HG02588 (cell line): ENCODE results near the gene RIMBP2.
"Not testable (repeated sequence)": the region's sequence is repeated elsewhere in the genome, so short reads cannot be mapped to it uniquely, and the experiment has no call there.

Experiments
- ATAC-seq: cut with Tn5 transposase; IDR thresholded peaks from one replicate; pipeline ENCODE4 v1.9.1; 2021; ENCODE audit warnings: mild to moderate bottlenecking, moderate library complexity; ENCODE audit not compliant: unreplicated experiment

The RIMBP2 gene

GRCh38 chr12:130738403-130738802 lies 22.3 kb upstream of the RIMBP2 start:
- ATAC-seq: not testable (repeated sequence)

- ATAC-seq: no peak
Observed at GRCh38 chr12:130737731-130738130, 21.6 kb upstream of the RIMBP2 start.

- no peak for ATAC-seq
Observed at GRCh38 chr12:130729344-130729743, 13.2 kb upstream of the RIMBP2 start.

- no peak for ATAC-seq
Observed at GRCh38 chr12:130728158-130729058, 12.3 kb upstream of the RIMBP2 start.

DNA sequence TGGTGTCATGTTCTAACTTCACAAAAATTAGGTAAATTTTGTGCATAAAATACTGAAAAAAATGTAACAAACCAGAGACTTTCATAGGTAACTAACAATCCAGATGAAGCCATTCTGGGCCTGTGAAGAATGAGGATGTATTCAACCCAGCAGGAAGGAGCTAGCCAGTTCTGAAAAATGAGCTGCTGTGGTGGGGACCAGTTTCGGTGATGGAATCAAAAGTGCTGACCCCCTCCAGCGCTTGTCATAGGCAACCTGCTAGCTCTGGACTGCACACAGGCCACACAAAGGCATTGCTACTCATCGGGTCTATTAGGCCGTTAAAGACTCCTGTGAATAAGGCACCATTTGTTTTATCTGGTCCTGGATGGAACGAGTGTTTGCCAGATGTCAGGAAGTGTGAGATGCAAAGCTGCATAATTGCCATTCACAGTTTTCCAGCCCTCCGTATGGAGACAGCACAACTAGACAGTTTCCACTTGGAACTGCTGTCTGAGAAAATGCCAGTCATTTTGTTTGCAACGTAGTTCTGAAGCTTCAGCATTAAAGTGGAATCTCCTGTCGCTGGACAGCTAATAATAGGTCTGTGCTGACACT lies 3.3 kb upstream of the RIMBP2 start:
- ATAC-seq: no peak

DNA sequence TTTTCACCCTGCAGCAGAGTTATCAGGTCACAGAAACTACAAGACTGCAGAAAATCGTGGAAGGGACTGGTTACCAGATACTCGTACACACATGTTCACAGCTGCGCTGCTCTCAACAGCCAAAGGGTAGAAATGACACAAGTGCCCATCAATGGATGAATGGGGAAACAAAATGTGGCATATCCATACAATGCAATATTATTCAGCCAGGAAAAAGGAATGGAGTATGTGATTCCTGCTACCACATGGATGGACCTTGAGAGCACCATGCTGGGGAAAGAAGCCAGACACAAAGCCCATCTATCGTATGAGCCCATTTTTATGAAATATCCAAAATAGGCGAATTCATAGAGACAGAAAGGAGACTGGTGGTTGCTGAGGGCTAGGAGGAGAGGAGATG lies 1.7 kb upstream of the RIMBP2 start:
- ATAC-seq: no peak

DNA sequence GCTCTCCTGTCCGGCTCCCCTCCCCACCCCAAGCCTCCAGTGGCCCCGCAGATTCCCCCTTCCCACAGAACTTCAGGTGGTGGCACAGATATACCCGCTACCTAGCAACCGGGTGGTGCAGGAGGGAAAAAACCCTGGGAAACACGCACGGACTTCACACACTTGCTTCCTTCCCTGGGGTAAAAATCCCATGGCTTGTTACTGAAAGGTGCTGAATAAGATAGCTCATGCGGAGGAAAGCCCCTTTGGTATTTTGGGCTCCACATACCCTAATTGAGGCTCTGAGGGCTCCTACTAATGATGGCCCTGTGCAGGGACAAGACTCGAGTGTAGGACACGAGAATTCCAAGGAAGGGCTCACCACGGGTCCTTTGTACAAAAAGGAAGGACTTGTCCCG lies 869 bp upstream of the RIMBP2 start:
- no peak for ATAC-seq

- ATAC-seq: no peak
Observed at GRCh38 chr12:130715150-130715997, 725 bp downstream of the RIMBP2 start.

GRCh38 chr12:130714591-130715149 lies 1.4 kb downstream of the RIMBP2 start:
- no peak for ATAC-seq

DNA sequence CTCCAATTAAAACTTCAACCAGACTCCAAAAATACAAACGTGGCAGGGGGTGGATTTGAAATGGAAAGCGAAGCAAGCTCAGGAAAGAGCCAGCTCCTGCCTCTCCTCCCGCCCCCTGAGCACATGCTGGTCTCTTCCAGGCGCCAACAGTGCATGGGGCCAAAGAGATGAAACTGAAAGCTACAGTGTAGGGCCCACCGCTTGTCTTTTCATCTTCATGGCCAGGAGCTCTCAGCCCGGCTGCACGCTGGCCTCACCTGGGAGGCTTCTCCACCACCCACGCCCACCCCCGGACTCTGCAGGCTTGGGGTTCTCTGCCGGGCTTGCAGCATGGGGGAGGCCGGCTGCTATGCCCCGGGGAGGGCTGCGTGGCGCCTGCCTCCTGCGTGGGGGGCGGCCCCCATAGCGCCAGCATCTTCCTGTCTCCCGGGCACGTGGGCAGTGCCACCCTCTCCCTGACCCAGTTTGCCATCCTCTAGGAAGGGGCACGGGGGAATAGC lies 2.0 kb downstream of the RIMBP2 start:
- no peak for ATAC-seq

DNA sequence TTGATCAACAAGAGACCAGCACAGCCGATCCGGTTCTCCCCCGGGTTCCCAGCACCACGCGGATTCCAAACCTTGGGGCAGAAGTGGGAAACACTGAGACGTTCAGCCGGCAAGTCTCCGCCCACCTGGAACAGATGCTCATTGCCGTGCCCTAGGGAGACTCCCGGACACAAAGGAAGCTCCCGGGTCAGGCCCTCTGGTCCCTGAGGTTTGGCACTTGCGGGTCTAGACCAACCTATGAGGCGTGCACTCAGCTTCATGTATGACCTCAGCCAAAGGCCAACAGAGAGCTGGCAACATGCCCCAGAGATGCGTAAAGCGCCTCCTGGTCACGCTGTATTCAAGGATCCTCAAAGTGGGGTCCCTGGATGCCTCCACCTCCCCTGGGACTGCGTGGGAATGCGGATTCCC lies 2.5 kb downstream of the RIMBP2 start:
- no peak for ATAC-seq

DNA sequence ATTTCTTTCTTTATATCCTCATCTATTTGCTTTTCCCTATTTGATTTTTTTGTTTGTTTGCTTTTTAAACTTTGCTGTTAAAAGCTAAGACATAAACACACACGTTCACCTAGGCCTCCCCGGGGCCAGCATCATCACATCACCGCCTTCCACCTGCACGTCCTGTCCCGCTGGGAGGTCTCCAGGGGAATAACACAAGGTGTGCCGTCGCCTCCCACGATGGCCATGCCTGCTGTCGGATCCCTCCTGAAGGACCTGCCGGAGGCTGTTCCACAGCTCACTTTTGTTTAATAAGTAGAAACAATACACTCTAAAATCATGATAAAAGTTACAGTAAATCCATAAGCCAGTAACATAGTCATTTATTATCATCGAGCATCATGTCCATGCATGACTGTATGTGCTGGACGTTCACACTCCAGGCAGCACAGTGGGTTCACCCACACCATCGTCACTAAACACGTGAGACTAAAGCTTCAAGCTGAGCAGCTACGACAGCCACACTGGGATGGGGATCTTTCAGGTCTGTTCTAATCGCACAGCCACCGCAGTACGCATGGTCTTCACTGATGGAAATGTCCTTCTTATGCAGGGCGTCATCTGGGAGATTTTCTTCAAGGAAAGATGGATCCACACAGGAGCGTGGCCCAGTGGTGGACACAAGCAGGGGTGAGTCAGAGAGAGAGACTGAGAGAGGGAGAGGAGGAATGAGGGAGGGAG lies 3.6 kb downstream of the RIMBP2 start:
- ATAC-seq: no peak

DNA sequence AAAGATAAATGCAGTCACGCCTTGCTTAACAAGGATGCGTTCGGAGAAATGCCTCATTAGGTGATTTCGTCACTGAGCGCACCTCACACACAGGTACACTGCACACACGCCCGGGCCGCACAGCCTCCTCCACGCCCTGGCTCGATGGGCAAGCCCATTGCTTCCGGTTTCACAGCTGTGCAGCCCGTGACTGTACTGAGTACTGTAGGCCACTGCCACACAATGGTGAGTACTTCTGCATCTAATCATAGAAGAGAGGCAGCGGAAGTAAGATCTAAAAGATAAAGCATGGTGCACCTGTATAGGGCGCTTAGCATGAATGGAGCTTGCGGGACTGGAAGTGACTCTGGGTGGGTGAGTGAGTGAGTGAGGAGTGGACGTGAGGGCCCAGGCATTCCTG lies 4.3 kb downstream of the RIMBP2 start:
- no peak for ATAC-seq

DNA sequence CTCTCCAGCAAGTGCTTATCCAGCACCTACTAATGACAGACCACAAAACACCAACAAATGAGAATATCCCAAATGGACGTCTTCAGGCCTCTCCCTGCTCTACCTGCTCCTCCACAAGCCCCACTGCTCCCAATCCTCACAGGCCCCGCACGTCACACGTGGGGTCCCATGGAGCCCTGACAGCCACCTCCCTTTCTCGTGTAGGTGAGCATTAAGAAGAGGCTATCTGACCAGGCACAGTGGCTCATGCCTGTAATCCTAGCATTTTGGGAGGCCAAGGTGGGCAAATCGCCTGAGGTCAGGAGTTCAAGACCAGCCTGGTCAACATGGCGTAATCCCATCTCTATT lies 5.4 kb downstream of the RIMBP2 start:
- ATAC-seq: no peak

- no peak for ATAC-seq
Observed at GRCh38 chr12:130709971-130710732, 5.9 kb downstream of the RIMBP2 start.

DNA sequence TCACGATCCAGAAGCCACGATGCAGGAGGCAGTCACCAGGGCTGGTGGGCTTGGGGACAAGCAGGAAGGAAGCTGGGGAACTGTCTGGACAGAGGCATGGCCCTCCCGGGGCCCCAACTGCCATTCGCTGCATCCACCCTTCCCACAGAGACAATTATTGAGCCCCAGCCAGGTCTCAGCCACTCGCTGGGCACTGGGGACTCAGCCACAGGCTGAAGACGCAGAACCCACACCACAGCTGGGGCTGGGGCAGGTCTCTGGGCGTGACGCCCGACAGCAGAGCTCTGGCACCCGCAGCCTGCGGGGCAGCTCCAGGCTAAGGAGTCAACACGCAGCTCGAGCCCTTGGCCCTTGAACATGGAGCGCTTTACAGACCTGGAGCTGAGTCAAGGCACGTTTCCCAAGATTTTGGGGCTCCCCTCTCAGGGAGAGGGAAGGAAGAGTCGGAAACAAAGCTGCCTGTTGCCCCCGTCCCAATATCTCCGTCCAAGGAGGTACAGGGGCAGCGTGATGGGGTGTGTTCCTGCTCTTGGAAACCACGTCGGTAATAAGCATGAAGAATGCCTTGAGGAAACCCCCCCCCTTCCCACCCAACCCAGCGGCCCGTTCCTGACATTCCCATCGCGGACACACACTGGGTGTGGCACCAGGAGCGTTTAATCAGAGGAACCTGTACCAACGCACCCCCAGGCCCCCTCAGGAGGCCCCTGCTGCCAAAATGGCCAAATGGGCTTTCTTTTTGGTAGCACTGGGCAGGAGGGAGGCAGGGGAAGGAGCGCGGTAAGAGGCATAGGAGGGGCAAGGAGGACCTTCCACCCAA lies 6.7 kb downstream of the RIMBP2 start:
- no peak for ATAC-seq

GRCh38 chr12:130708648-130709047 lies 7.5 kb downstream of the RIMBP2 start:
- ATAC-seq: no peak

DNA sequence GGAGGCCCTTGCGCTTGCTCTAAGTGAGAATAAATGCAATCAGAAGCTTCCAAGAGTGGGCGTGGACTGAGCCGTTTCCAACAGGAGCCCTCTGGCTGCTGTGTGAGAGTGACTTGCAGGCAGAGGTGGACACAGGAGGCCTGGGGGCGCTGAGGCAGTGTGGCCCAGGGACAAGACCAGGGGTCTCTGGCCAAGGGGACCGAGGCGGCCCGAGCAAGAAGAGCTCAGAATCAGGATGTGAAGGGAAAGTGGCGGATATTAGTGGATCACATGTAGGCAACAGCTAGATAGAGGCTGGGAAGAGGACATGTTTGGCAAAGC lies 8.6 kb downstream of the RIMBP2 start:
- ATAC-seq: no peak
